Suprapubic skin (tissue), 4 donors: ENCODE results near the gene SFTPB. TPM values are rescaled to one million over a fixed set of nuclear protein-coding genes. Genes with fewer than 3 reads are reported as not detected.

Source experiments
- DNase-seq, 2 donors: peaks; one replicate each; pipeline ENCODE4 v3.0.0-alpha.2; 2019; ENCODE audit warnings: low spot score in 2 of 2
- H3K27ac ChIP-seq: fragments of 200-600 bp; sonication (generic); one replicate; pipeline ENCODE4 v1.5.1; 2019
- H3K27me3 ChIP-seq: fragments of 200-600 bp; sonication (generic); one replicate; pipeline ENCODE4 v1.5.1; 2019
- H3K36me3 ChIP-seq: fragments of 200-600 bp; sonication (generic); one replicate; pipeline ENCODE4 v1.5.1; 2019
- H3K4me1 ChIP-seq: fragments of 200-600 bp; sonication (generic); one replicate; pipeline ENCODE4 v1.5.1; 2019
- H3K4me3 ChIP-seq: fragments of 200-600 bp; sonication (generic); one replicate; pipeline ENCODE4 v1.5.1; 2019; ENCODE audit warnings: mild to moderate bottlenecking
- H3K9me3 ChIP-seq: fragments of 200-600 bp; sonication (generic); one replicate; pipeline ENCODE4 v1.5.1; 2019
- EP300 ChIP-seq: sonication (generic); formaldehyde crosslinking; IDR thresholded peaks from one replicate; pipeline ENCODE4 v1.6.1; 2017; ENCODE audit warnings: antibody characterized with exemption
- POLR2A ChIP-seq, 2 donors: fragments of 450-650 bp; IDR thresholded peaks; one replicate each; pipeline ENCODE4 v1.6.1; 2017; ENCODE audit warnings: antibody characterized with exemption in 2 of 2, mild to moderate bottlenecking in 2 of 2, moderate library complexity in 2 of 2
- POLR2AphosphoS5 ChIP-seq, 3 donors: sonication (generic); formaldehyde crosslinking; IDR thresholded peaks; one replicate each; pipeline ENCODE4 v1.6.1; 2017; ENCODE audit warnings: antibody characterized with exemption in 3 of 3
- WGBS: methylation state at CpG from one replicate; pipeline ENCODE4 v1.1.5; 2018; 5-methylcytosine and 5-hydroxymethylcytosine counted together
- total RNA-seq, 4 donors: library from RNA; depleted of rRNA; stranded (reverse); fragments of >200 nt; gene quantifications; one replicate each; pipeline ENCODE4 v1.1.0, GENCODE V29; 2016
- TF ChIP-seq, protein P1 (sequence below), 2 donors: fragments of 200-600 bp in 1 of 2; fragments of 450-650 bp in 1 of 2; sonication (generic) in 1 of 2; IDR thresholded peaks; one replicate each; pipeline ENCODE4 v1.5.1; 2016 to 2019; ENCODE audit warnings: antibody characterized with exemption in 2 of 2, mild to moderate bottlenecking in 1 of 2, moderate library complexity in 1 of 2

SFTPB gene
- total RNA-seq, 4 donors from 2014 or later: not detected

DNA sequence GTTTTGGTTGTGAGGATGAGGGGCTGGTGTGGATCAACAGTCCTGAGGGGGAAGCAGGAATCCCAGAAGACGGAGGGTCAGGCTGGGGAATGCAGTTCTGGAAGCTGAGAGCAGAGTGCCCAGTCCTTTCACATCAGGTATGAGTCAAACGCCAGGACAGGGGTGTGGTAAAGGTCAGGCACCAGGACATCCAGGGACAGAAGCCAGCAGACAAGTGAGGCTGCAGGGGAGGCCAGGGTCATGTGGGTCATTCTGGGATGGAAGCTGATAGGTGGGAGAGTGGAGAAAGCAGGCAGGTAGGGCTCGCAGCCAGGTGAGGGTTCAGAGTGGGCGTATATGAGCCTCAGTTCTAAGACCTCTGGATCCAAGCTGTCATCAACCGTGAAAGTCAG, 13.4 kb upstream of the SFTPB start:
- WGBS: 66% methylated on average over 5 of the region's 5 CpGs
- Histone ChIP-seq H3K36me3 (no peaks in the 10 kb centered on the region), H3K27me3 (no peaks in the 10 kb centered on the region), H3K9me3 (no peaks in the 10 kb centered on the region), H3K27ac (no peak overlapping the region), H3K4me3 (no peak overlapping the region), H3K4me1 (peaks cover 11% of the 10 kb centered on the region)
- DNase-seq: no peak
- TF ChIP-seq, protein P1, sequence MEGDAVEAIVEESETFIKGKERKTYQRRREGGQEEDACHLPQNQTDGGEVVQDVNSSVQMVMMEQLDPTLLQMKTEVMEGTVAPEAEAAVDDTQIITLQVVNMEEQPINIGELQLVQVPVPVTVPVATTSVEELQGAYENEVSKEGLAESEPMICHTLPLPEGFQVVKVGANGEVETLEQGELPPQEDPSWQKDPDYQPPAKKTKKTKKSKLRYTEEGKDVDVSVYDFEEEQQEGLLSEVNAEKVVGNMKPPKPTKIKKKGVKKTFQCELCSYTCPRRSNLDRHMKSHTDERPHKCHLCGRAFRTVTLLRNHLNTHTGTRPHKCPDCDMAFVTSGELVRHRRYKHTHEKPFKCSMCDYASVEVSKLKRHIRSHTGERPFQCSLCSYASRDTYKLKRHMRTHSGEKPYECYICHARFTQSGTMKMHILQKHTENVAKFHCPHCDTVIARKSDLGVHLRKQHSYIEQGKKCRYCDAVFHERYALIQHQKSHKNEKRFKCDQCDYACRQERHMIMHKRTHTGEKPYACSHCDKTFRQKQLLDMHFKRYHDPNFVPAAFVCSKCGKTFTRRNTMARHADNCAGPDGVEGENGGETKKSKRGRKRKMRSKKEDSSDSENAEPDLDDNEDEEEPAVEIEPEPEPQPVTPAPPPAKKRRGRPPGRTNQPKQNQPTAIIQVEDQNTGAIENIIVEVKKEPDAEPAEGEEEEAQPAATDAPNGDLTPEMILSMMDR (IDR thresholded peaks at IDR 0.05): no peak
- TF ChIP-seq POLR2A (IDR thresholded peaks at IDR 0.05) (no peak), EP300 (no peak)

- WGBS: 85% methylated on average over 2 of the region's 2 CpGs
- no peaks in the 10 kb centered on the region for H3K36me3 ChIP-seq
- H3K27me3 ChIP-seq: no peaks in the 10 kb centered on the region
- no peak for DNase-seq
- H3K9me3 ChIP-seq: no peaks in the 10 kb centered on the region
- H3K4me1 ChIP-seq: peaks cover 11% of the 10 kb centered on the region
- TF ChIP-seq POLR2AphosphoS5 (IDR thresholded peaks at IDR 0.05) (no peak), EP300 (no peak), POLR2A (IDR thresholded peaks at IDR 0.05) (no peak)
- TF ChIP-seq, protein P1 (IDR thresholded peaks at IDR 0.05): no peak
- peak overlapping the region; percentile 27 for H3K27ac ChIP-seq
- H3K4me3 ChIP-seq: no peak overlapping the region
These were observed 12.8 kb upstream of the SFTPB start for GRCh38 chr2:85680707-85681371.

DNA sequence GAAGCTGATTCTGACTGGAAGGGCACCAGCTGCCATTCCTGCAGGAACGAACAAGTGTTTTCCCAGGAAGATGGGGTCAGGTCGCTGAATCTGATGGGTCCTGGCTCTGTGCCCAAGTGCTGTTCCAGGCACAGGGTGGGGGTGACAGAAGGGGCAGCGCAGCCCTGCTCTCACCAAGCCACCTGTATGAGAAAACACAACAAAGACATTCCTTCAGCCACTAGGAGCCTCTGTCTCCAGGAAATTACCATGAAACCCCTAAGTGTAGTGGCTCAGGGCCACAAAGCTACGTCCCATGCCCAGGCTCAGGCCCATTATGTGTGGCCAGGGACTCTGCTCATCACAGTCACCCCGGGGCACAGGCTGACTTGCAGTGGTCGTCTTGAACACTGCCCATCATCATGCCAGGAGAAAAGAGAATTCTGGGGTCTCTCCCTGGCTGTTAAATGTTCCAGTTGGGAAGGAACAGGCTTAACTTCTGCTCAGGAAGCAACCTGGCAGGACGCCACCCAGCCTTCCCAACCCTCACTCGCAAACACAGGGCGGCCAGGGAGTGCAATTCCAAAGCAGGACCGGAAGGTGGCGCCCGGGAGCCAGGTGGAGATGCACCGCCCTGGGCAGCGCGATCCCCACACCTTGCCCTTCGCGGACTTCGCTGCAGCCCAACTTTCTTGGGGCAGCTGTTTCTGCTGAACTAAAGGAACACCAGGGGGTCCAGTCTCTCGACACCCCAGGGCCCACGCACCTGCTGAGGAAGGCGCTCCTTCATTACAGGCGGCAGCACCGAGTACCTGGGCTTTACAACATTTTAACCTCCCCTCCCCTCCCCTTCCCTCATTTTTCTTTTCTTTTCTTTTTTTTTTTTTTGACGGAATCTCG, 11.0 kb upstream of the SFTPB start:
- H3K4me3 ChIP-seq: no peak overlapping the region
- TF ChIP-seq, protein P1 (IDR thresholded peaks at IDR 0.05): peak; percentile 86 to 99
- TF ChIP-seq POLR2AphosphoS5 (IDR thresholded peaks at IDR 0.05) (peak in 1 of 3 donors; percentile 36), POLR2A (IDR thresholded peaks at IDR 0.05) (no peak), EP300 (no peak)
- H3K9me3 ChIP-seq: no peaks in the 10 kb centered on the region
- no peaks in the 10 kb centered on the region for H3K27me3 ChIP-seq
- no peaks in the 10 kb centered on the region for H3K36me3 ChIP-seq
- DNase-seq: peak; percentile 93 to 95
- WGBS: 21% methylated on average over 24 of the region's 25 CpGs
- H3K27ac ChIP-seq: no peak overlapping the region
- H3K4me1 ChIP-seq: peaks cover 11% of the 10 kb centered on the region

DNA sequence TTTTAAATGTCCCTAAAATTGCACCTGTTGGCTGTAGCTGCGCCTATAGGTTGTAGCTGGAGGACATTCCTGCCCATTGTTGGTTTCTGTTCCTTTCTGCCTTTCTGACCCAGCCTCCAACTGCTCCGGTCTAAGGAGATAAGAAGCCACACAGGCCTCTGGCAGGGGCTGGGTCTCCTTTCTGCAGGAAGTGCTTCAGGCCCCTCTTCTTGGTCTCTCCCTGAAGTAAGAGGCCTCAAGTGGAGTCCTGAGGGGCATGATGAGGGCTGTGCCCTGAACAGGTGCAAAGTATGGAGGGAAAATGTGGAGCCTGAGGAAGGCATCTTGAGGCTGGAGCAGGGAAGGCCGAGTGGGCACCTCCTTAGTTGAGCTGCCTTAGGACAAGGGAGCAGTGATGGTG, 10.4 kb upstream of the SFTPB start:
- Histone ChIP-seq H3K9me3 (no peaks in the 10 kb centered on the region), H3K27ac (no peak overlapping the region), H3K36me3 (no peaks in the 10 kb centered on the region), H3K4me1 (peaks cover 11% of the 10 kb centered on the region), H3K27me3 (no peaks in the 10 kb centered on the region), H3K4me3 (no peak overlapping the region)
- TF ChIP-seq EP300: no peak
- TF ChIP-seq POLR2A (IDR thresholded peaks at IDR 0.05): no peak
- TF ChIP-seq, protein P1 (IDR thresholded peaks at IDR 0.05): no peak
- TF ChIP-seq POLR2AphosphoS5 (IDR thresholded peaks at IDR 0.05): no peak
- WGBS: 82% methylated on average over 3 of the region's 3 CpGs
- DNase-seq: no peak

- peaks cover 11% of the 10 kb centered on the region for H3K4me1 ChIP-seq
- no peak for TF ChIP-seq POLR2AphosphoS5 (IDR thresholded peaks at IDR 0.05)
- TF ChIP-seq POLR2A (IDR thresholded peaks at IDR 0.05): no peak
- TF ChIP-seq EP300: no peak
- TF ChIP-seq, protein P1 (IDR thresholded peaks at IDR 0.05): no peak
- no peak overlapping the region for H3K27ac ChIP-seq
- WGBS: 91% methylated on average over 6 of the region's 6 CpGs
- H3K9me3 ChIP-seq: no peaks in the 10 kb centered on the region
- no peaks in the 10 kb centered on the region for H3K27me3 ChIP-seq
- no peaks in the 10 kb centered on the region for H3K36me3 ChIP-seq
- peak; percentile 10 to 32 for DNase-seq
- no peak overlapping the region for H3K4me3 ChIP-seq
These were observed 8.0 kb upstream of the SFTPB start for GRCh38 chr2:85675866-85676548.
